ENCODE results near the gene TPM3. TPM values are rescaled to one million over a fixed set of nuclear protein-coding genes. Genes with fewer than 3 reads are reported as not detected.

The TPM3 gene
- total and polyA plus RNA-seq, 7 experiments from 2014 or later, result 264 to 718 (median 423) TPM

DNA sequence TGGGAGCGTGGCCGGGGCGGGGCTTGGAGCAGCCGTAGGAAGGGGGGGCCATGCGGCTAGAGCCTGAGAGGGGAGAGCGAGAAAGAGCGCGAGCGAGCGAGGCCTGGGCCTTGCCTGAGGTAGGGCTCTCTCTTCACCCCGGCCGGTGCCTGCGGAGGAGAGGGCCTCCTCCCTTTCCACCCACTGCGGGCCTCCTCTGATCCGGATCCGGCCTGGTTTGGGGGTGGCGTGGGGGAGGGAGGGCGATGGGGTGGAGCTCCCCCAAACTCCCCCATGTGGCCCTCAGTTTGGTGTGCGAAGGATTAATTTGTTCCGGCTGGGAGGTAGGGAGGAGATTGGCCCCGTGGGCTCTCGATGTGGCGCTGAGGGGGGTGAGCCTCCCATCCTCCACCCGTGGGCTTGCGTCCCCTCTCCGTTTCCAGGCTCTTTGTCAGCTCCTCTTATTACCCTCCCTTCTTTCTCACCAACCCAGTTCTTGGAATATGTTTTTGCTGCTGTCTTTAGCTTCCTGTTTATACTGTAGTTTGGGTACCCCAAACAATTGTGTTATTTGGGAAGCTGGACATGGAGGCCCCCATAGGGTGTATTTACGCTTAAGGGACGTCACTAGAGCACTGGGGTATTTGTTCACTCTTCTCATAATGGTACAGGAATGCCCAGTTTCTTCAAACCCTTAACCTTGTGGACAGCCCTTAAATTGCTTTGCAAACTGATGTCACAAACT lies 29.5 kb upstream of the TPM3 start:
- DNase-seq (peak; percentile 57 to 80 (median 71)), ATAC-seq (peak; percentile 51)
- Histone ChIP-seq H3K36me3 (ENCODE audit: control insufficient read depth in 2 of 3, insufficient read depth in 3 of 3, low read length in 3 of 3) (peaks cover 6 to 48% (median 13%) of the 10 kb centered on the region in 3 experiments), H3K9me3 (ENCODE audit: control insufficient read depth in 2 of 3, low read length in 3 of 3) (no peaks in the 10 kb centered on the region), H3K4me3 (ENCODE audit: low read length) (peak overlapping the region; percentile 95), H3K27ac (ENCODE audit: low read depth, low read length) (peak overlapping the region; percentile 99), H3K4me1 (ENCODE audit: control insufficient read depth in 2 of 2, insufficient read depth in 2 of 2, low read length in 2 of 2) (peaks cover 42 to 45% of the 10 kb centered on the region in 2 donors), H3K27me3 (ENCODE audit: control insufficient read depth in 2 of 2, insufficient read depth in 2 of 2, low read length in 2 of 2) (no peaks in the 10 kb centered on the region)
- CTCF ChIA-PET, result interaction anchor here (0.6 to 1.7 kb wide), 3 partner anchors 22 to 168 kb away, joined by 4 to 8 read pairs (median 6); no protein-coding TSS in a partner anchor
- Mint-ChIP-seq H3K36me3 (peaks cover 12 to 45% (median 28%) of the 10 kb centered on the region in 5 donors), H3K27ac (peak overlapping the region; percentile 96 to 100 (median 99)), H3K4me3 (peak overlapping the region; percentile 83 to 100 (median 98)), H3K9me3 (peaks cover 0 to 3% (median 0%) of the 10 kb centered on the region in 11 donors), H3K27me3 (peaks cover 0 to 4% (median 0%) of the 10 kb centered on the region in 5 donors), H3K4me1 (peaks cover 55 to 80% (median 75%) of the 10 kb centered on the region in 7 donors)
- intact Hi-C loops (cut with micrococcal nuclease), result loop anchor here (2.0 to 10.0 kb wide), 12 partner anchors 17 to 1973 kb away; partner anchors contain the start of genes ATP8B2 (in 2 of the 2), PMVK (in 2 of the 2), PYGO2 (in 1 of the 2) and SLC25A44 (in 1 of the 2)
- POLR2A ChIA-PET, result interaction anchor here (0.6 to 2.9 kb wide), 9 partner anchors 9 to 337 kb away, joined by 3 to 12 read pairs (median 3); partner anchors contain the start of genes HAX1, RPS27 and UBE2Q1

DNA sequence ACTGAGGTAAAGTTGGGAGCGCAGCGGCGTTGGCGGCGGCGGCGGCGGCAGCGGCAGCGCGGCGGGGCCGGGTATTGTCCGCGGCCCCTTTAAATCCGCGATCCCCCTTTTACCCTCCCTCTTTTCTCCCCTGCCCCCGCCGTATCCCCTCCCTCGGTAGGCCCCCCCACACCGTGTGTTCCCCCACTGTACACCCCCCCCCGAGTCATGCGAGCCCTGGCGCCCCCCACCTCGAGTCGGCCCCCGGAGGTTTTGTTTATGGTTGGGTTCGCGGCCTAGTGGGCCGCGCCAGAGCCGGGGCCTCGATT lies 29.0 kb upstream of the TPM3 start:
- intact Hi-C loops (cut with micrococcal nuclease), result loop anchor here (1.0 to 10.0 kb wide), 24 partner anchors 18 to 1974 kb away; partner anchors contain the start of genes ATP8B2 (in 2 of the 2), HAX1 (in 2 of the 2), PMVK (in 2 of the 2) and RPS27 (in 2 of the 2)

DNA sequence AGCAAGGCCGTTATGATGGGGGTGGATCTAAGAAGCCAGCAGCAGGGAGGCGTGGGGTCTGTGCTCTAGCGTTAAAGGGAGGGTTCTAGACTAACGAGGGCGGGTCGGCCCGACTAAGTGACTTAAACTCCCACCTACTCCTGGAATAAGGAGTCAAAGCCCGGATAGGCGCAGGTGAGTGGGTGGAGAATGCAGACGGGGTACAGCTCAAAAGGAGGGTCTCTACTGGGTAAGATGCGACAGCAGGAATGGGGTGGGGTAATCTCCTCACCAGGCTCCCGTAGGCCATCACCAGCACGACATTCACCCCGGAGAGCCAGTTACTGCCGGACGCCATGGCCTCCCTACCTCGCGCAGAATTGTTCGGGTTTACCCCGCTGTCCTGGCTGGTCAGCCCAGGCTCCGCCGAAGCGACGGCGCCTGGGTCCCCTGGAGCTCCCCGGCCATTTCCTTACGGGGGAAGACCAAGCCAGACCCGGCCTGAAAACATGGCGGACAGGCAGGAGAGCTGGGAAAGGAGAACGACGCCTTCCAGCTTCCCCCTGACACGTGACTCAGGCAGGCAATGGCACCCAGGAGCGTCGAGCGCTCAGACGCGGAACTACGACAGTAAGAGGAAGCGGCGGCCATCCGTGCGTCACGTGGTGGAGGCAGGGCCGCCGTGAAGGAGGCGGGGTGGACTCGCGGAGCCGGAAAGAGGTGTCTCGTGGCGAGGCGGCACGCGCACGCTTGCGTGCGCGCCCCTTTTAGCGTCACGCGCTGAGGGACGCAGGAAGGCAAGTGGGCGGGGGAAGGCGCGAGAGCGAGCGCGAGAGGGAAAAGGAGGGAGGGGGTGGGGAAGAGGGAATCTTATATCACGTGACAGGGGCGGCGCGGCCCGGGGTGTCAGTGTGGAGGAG lies 28.4 kb upstream of the TPM3 start, which contains the start of gene UBAP2L:
TSS of gene UBAP2L (plus strand) at position 885 of the 899 bp plus-strand sequence. CDS start 4,169 bp downstream, outside the sequence.
- H3K36me3 Mint-ChIP-seq, result peaks cover 8 to 38% (median 21%) of the 10 kb centered on the region in 5 donors
- peaks cover 42 to 45% of the 10 kb centered on the region in 2 donors for H3K4me1 ChIP-seq (ENCODE audit: control insufficient read depth in 2 of 2, insufficient read depth in 2 of 2, low read length in 2 of 2)
- peak; percentile 92 to 99 (median 99) for DNase-seq

More for the DNA sequence above, 29.0 kb upstream of the TPM3 start:
- Histone ChIP-seq H3K27me3 (ENCODE audit: control insufficient read depth in 2 of 2, insufficient read depth in 2 of 2, low read length in 2 of 2) (no peaks in the 10 kb centered on the region), H3K36me3 (ENCODE audit: control insufficient read depth in 2 of 3, insufficient read depth in 3 of 3, low read length in 3 of 3) (peaks cover 6 to 45% (median 8%) of the 10 kb centered on the region in 3 experiments), H3K4me3 (ENCODE audit: low read length) (peak overlapping the region; percentile 95), H3K4me1 (ENCODE audit: control insufficient read depth in 2 of 2, insufficient read depth in 2 of 2, low read length in 2 of 2) (peaks cover 42 to 45% of the 10 kb centered on the region in 2 donors), H3K27ac (ENCODE audit: low read depth, low read length) (peak overlapping the region; percentile 99), H3K9me3 (ENCODE audit: control insufficient read depth in 2 of 3, low read length in 3 of 3) (no peaks in the 10 kb centered on the region)
- DNase-seq (no peak), ATAC-seq (no peak)
- H3K9me3 Mint-ChIP-seq, result peaks cover 0 to 3% (median 0%) of the 10 kb centered on the region in 11 donors
- H3K36me3 Mint-ChIP-seq, result peaks cover 8 to 43% (median 22%) of the 10 kb centered on the region in 5 donors
- CTCF ChIA-PET, result interaction anchor here (0.6 to 1.6 kb wide), 3 partner anchors 114 to 168 kb away, joined by 4 to 8 read pairs (median 5); no protein-coding TSS in a partner anchor
- H3K27me3 Mint-ChIP-seq, result peaks cover 0 to 4% (median 0%) of the 10 kb centered on the region in 5 donors
- peak overlapping the region; percentile 96 to 100 (median 99) for H3K27ac Mint-ChIP-seq
- peak overlapping the region; percentile 83 to 100 (median 98) for H3K4me3 Mint-ChIP-seq
- peaks cover 50 to 80% (median 70%) of the 10 kb centered on the region in 7 donors for H3K4me1 Mint-ChIP-seq
- POLR2A ChIA-PET, result interaction anchor here (0.8 to 2.9 kb wide), 14 partner anchors 9 to 337 kb away, joined by 3 to 12 read pairs (median 4); partner anchors contain the start of genes HAX1, RPS27, TPM3 and UBE2Q1

DNA sequence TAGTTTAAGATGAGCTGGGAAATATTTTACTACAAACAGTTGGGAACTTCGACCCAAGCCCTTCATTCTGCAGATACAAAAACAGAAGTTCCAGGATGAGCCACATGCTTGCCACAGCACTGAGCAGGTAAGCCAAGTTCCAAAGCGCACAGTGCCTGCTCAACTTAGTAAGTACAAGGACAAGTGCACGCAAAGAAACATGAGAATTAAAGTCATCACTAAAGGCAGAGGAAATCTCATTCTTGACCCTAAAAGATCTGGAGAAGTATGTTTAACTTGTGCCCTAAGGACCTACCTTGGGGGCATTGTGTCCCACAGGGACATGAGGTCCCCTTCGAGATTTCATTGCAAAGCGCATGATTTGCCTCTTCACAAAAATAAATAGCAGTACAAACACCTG lies 27.6 kb upstream of the TPM3 start:
- intact Hi-C loops (cut with micrococcal nuclease), result no loop called here
- peaks cover 8 to 36% (median 20%) of the 10 kb centered on the region in 5 donors for H3K36me3 Mint-ChIP-seq
- H3K9me3 Mint-ChIP-seq, result peaks cover 0 to 3% (median 0%) of the 10 kb centered on the region in 11 donors
- H3K27ac ChIP-seq (ENCODE audit: low read depth, low read length), result peak overlapping the region; percentile 99
- ATAC-seq, result no peak
- H3K4me3 ChIP-seq (ENCODE audit: low read length), result peak overlapping the region; percentile 95
- peaks cover 0 to 4% (median 0%) of the 10 kb centered on the region in 5 donors for H3K27me3 Mint-ChIP-seq
- H3K4me1 Mint-ChIP-seq, result peaks cover 40 to 69% (median 57%) of the 10 kb centered on the region in 7 donors
- peak overlapping the region; percentile 83 to 100 (median 98) for H3K4me3 Mint-ChIP-seq
- DNase-seq, result peak in 1 of 9 donors; percentile 11
- H3K27me3 ChIP-seq (ENCODE audit: control insufficient read depth in 2 of 2, insufficient read depth in 2 of 2, low read length in 2 of 2), result no peaks in the 10 kb centered on the region
- ChIA-PET POLR2A (interaction anchor here (0.6 to 2.9 kb wide), 15 partner anchors 12 to 585 kb away, joined by 3 to 12 read pairs (median 4); partner anchors contain the start of genes ATP8B2, CHTOP, HAX1 and RPS27), CTCF (interaction anchor here (1.1 kb wide), 1 partner anchor 53 kb away, joined by 3 read pairs; no protein-coding TSS in a partner anchor)
- H3K4me1 ChIP-seq (ENCODE audit: control insufficient read depth in 2 of 2, insufficient read depth in 2 of 2, low read length in 2 of 2), result peaks cover 42 to 45% of the 10 kb centered on the region in 2 donors
- H3K36me3 ChIP-seq (ENCODE audit: control insufficient read depth in 2 of 3, insufficient read depth in 3 of 3, low read length in 3 of 3), result peaks cover 6 to 38% (median 9%) of the 10 kb centered on the region in 3 experiments
- H3K9me3 ChIP-seq (ENCODE audit: control insufficient read depth in 2 of 3, low read length in 3 of 3), result no peaks in the 10 kb centered on the region
- peak overlapping the region; percentile 96 to 100 (median 99) for H3K27ac Mint-ChIP-seq

More for the DNA sequence above, 28.4 kb upstream of the TPM3 start, which contains the start of gene UBAP2L:
- Histone ChIP-seq H3K27ac (ENCODE audit: low read depth, low read length) (peak within 1 kb of the TSS; percentile 99), H3K36me3 (ENCODE audit: control insufficient read depth in 2 of 3, insufficient read depth in 3 of 3, low read length in 3 of 3) (peaks cover 6 to 39% (median 8%) of the 10 kb centered on the region in 3 experiments), H3K9me3 (ENCODE audit: control insufficient read depth in 2 of 3, low read length in 3 of 3) (no peaks in the 10 kb centered on the region), H3K4me3 (ENCODE audit: low read length) (peak within 1 kb of the TSS; percentile 95), H3K27me3 (ENCODE audit: control insufficient read depth in 2 of 2, insufficient read depth in 2 of 2, low read length in 2 of 2) (no peaks in the 10 kb centered on the region)
- H3K4me1 Mint-ChIP-seq, result peaks cover 46 to 76% (median 64%) of the 10 kb centered on the region in 7 donors
- peaks cover 0 to 3% (median 0%) of the 10 kb centered on the region in 11 donors for H3K9me3 Mint-ChIP-seq
- intact Hi-C loops (cut with micrococcal nuclease), result loop anchor here (1.0 to 10.0 kb wide), 24 partner anchors 18 to 1974 kb away; partner anchors contain the start of genes ATP8B2 (in 2 of the 2), HAX1 (in 2 of the 2), PMVK (in 2 of the 2) and RPS27 (in 2 of the 2)
- H3K27me3 Mint-ChIP-seq, result peaks cover 0 to 4% (median 0%) of the 10 kb centered on the region in 5 donors
- peak within 1 kb of the TSS; percentile 83 to 100 (median 98) for H3K4me3 Mint-ChIP-seq
- ChIA-PET POLR2A (interaction anchor here (0.6 to 2.9 kb wide), 24 partner anchors 9 to 338 kb away, joined by 3 to 12 read pairs (median 3); partner anchors contain the start of genes ATP8B2, HAX1, RPS27 and TPM3), CTCF (interaction anchor here (0.6 to 0.9 kb wide), 4 partner anchors 21 to 115 kb away, joined by 3 to 5 read pairs (median 4); no protein-coding TSS in a partner anchor)
- peak within 1 kb of the TSS; percentile 96 to 100 (median 99) for H3K27ac Mint-ChIP-seq
- ATAC-seq, result peak; percentile 91

DNA sequence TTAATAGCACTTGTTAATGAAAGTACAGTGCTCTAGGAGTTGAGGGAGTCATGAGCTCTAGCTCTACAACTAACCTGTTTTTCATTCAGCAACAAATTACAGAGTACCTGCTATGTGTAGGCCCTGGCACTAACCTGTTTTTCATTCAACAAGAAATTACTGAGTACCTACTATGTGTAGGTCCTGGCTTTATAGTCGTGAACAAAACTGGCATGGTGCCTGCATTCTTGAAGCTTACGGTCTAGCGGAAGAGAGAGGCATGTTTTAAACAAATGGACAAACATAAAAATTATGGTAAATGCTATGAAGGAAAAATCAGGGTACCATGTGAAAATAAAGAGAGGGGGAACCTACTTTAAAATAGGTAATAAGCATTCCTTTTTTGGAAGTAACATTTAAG lies 26.6 kb upstream of the TPM3 start:
- peak overlapping the region; percentile 95 for H3K4me3 ChIP-seq (ENCODE audit: low read length)
- Mint-ChIP-seq H3K27ac (peak overlapping the region; percentile 96 to 100 (median 99)), H3K4me1 (peaks cover 31 to 62% (median 51%) of the 10 kb centered on the region in 7 donors), H3K27me3 (peaks cover 0 to 4% (median 0%) of the 10 kb centered on the region in 5 donors), H3K4me3 (peak overlapping the region; percentile 83 to 100 (median 98)), H3K36me3 (peaks cover 8 to 41% (median 21%) of the 10 kb centered on the region in 5 donors), H3K9me3 (peaks cover 0 to 3% (median 0%) of the 10 kb centered on the region in 11 donors)
- intact Hi-C loops (cut with micrococcal nuclease), result no loop called here
- peaks cover 40 to 45% of the 10 kb centered on the region in 2 donors for H3K4me1 ChIP-seq (ENCODE audit: control insufficient read depth in 2 of 2, insufficient read depth in 2 of 2, low read length in 2 of 2)
- ChIA-PET POLR2A (interaction anchor here (0.5 to 2.9 kb wide), 9 partner anchors 11 to 584 kb away, joined by 3 to 12 read pairs (median 4); partner anchors contain the start of genes CHTOP, HAX1 and RPS27), CTCF (interaction anchor here (0.6 to 1.1 kb wide), 2 partner anchors 32 to 54 kb away, joined by 3 read pairs; no protein-coding TSS in a partner anchor)
- H3K27ac ChIP-seq (ENCODE audit: low read depth, low read length), result peak overlapping the region; percentile 99
- no peaks in the 10 kb centered on the region for H3K27me3 ChIP-seq (ENCODE audit: control insufficient read depth in 2 of 2, insufficient read depth in 2 of 2, low read length in 2 of 2)
- H3K36me3 ChIP-seq (ENCODE audit: control insufficient read depth in 2 of 3, insufficient read depth in 3 of 3, low read length in 3 of 3), result peaks cover 9 to 48% (median 18%) of the 10 kb centered on the region in 3 experiments
- ATAC-seq, result no peak
- no peaks in the 10 kb centered on the region for H3K9me3 ChIP-seq (ENCODE audit: control insufficient read depth in 2 of 3, low read length in 3 of 3)
- no peak for DNase-seq

All from naive thymus-derived CD4-positive, alpha-beta T cell (primary cell).